Fibroblast of skin of right quadriceps (primary cell): Measurements from ENCODE around the gene AP1G1.
"Not testable (repeated sequence)": the region's sequence is repeated elsewhere in the genome, so short reads cannot be mapped to it uniquely, and the experiment has no call there.

Experiments used
- DNase-seq: peaks from one replicate; pipeline ENCODE4 v3.0.0-alpha.2; 2013

AP1G1 gene

GRCh38 chr16:71808593-71809459, at the start of gene AP1G1:
Gene AP1G1, minus strand, starts transcription at chr16:71808834. Its CDS starts 19,355 bp downstream, at chr16:71789479.
- DNase-seq, result peak; percentile 99

- no peak for DNase-seq
These were observed 47.5 kb upstream of the AP1G1 start for GRCh38 chr16:71855937-71856662.

- no peak for DNase-seq
These were observed 45.8 kb upstream of the AP1G1 start for GRCh38 chr16:71854369-71854948.

DNA sequence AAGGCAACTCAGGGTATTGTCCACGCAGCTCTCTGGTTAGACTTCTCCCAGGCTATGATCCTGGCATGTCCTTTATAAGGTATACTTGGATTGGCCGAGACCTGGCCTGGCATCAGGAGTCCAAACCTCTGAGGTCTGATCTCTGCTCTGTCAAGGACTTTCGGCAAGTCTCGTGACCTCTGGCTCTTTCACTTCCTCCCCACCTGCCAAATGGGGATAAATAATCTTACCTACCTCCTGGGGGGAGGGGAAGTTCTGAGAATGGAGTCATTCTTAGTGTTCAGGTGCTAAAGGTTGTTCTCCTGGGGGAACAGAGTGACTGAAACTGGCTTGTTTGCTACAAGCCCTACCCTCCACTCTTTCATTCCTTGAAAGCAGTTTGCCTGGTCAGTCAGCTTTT, 44.8 kb upstream of the AP1G1 start:
- no peak for DNase-seq

- no peak for DNase-seq
These were observed 43.9 kb upstream of the AP1G1 start for GRCh38 chr16:71852561-71852960.

DNA sequence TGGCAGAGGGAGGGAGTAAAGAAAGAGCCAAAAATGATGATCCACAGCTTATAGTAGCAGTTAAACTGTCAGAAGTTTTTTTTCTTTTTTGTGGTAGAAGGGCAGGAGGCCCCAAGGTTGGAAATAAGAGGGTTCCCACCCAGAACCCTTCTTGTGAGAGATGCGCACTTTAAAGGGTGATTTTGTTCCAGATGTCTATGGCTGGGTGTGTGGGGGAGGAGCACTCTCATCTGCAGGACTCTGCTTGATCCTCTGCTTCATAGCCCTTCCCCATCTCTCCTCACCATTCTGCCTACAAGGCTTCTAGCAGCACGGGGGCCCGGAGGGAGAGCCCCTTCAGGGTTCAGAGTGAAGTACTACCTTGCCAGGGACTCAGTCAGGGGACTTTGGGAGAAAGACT, 43.5 kb upstream of the AP1G1 start:
- DNase-seq, result no peak

GRCh38 chr16:71851746-71852145, 43.1 kb upstream of the AP1G1 start:
- no peak for DNase-seq

DNA sequence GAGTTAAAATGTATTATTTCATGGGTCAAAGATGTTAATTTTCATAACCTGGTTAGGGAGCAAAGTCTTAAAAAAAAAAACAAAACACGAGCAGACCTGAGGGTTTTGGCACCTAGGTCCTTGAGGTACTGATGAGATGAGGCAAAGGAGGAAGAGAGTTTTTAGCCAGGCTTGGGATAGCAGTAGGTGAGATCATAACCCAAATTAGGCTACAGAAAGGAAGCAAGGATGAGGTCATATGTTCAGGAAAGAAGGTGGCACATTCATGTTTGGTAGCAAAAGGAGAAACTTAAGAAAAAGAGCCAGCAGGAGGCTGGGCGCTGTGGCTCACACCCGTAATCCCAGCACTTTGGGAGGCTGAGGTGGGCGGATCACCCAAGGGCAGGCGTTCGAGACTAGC, 40.0 kb upstream of the AP1G1 start:
- DNase-seq, result no peak

DNA sequence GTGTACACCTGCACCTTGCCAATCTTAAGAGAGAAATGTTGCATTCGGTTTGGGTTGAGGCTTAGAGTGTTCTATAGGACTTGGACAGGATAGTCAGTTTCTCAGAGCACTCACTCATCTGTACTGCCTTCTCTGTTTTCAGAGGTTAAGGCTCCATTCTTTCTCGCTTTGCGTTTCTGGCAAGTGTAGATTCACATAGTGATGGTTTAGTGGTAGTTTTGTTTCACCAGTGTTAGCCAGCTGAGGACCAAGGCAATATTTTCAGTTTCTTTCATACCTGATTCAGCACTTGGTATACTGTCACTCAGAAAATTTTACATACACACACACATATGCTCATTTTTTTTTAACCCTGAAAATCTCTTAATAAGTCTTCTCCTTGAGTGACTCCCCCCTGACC, 38.5 kb upstream of the AP1G1 start:
- DNase-seq, result no peak

GRCh38 chr16:71846431-71846830, 37.8 kb upstream of the AP1G1 start:
- DNase-seq, result no peak

DNA sequence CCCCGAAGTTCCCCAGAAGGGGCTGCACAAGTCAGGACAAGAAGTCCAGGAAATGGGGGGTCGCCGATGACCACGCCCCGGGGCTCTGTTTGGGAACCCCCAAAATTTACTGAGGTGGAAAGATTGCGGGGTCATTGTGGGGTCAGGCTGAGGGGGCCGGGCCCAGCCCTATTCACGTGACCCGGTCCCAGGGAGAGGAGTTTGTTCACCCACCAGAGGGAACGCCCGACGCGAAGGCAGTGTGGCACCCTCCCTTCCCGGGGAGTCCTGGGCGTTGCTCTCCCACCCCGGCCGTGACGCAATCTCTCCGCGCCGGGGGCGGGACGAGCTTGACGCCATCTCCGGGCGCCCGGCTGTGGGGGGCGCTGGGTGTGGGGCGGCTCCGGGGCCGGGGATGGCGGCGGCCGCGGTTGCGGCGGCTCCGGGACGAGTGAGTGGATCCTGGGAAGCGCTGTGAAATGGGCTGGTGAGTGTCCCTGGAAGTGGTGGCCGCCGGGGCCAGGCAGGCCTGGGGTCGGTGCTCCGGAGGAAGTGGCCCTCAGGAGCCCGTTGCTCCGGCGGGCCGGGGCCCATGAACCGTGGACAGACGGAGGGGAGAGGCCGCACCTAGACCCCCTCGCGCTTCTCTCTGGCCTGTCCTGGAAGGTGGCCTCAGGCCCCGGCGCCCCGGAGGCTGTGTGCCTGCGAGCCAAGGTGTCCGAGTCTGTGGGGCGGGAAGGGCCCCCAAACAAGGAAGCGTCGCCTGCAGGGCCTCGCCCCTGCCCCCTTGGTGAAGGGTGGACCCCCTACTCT, 37.2 kb upstream of the AP1G1 start, which contains the start of gene ATXN1L:
ATXN1L (plus strand) TSS at position 338 of the 792 bp plus-strand sequence. CDS start 3,765 bp downstream, outside the sequence.
- DNase-seq, result peak; percentile 95

DNA sequence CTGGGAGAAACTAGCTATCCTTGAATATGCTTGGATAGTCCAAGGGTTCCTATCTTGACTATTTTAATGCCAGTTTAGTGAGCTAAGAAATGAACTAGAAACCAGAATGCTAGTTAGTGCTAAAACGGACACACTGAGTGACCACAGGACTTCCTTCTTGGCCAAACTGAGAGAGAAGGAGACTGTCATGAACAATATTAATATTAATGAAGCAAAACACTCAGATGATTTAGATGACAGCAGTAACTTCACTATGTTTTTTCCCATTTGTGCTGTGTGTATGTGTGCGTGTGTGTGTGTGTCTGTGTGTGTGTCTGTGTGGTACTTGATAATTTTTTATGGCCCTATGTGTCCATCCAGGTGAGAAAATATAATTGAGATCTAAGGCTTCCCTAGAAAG, 34.9 kb upstream of the AP1G1 start:
- no peak for DNase-seq

GRCh38 chr16:71840052-71840451, 31.4 kb upstream of the AP1G1 start:
- peak; percentile 66 for DNase-seq

DNA sequence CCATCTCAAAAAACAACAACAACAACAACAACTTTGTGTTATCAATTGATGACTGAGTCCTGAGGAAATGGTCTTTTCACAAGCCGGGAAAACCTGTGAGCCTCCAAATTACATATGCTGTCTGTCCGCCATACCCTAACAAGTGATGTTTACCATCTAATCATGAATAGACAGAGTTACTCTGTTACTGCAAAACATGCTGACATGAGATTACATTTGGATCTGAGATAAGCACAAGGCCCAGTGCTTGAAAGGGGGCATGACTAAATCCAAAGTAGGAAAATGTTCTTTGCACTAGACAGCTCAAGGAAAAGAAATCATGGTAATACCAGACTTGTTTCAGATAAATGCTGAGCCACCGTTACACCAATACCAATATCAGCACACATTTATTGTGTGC, 28.5 kb upstream of the AP1G1 start:
- DNase-seq, result no peak

DNA sequence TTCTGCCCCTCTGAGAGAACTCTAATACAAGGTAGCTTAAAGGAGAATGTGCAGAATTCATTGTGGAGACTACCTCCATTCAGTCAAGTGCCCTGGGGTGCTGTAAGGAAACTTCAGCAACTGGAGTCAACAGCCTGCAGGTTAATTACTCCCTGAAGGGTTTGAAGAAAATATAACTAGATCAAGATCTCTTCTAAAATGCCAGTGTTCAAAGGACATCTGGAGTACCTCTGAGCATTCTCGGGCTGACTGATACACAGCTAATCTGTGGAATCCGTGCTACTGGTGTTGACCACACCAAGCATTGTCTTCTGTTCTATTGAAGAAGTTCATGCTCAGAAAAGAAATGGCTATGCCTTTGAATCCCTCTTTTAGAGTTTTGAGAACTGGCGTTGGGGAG, 25.7 kb upstream of the AP1G1 start:
- DNase-seq, result no peak

- not testable (repeated sequence) for DNase-seq
These were observed 23.5 kb upstream of the AP1G1 start for GRCh38 chr16:71832112-71832511.

DNA sequence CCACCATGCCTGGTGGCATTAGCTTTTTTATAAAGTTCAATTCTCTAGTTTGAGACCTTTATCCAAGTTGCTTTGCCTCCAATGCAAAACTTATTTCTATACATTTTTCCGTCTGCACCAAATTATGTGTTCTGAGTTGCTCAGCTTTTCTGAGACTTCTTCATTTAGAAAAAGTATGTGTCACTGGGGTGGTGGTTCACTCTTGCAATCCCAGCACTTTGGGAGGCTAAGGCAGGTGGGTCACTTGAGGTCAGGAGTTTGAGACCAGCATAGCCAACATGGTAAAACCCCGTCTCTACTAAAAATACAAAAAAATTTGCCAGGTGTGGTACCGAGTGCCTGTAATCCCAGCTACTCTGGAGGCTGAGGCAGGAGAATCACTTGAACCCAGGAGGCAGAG, 23.1 kb upstream of the AP1G1 start:
- DNase-seq, result not testable (repeated sequence)

DNA sequence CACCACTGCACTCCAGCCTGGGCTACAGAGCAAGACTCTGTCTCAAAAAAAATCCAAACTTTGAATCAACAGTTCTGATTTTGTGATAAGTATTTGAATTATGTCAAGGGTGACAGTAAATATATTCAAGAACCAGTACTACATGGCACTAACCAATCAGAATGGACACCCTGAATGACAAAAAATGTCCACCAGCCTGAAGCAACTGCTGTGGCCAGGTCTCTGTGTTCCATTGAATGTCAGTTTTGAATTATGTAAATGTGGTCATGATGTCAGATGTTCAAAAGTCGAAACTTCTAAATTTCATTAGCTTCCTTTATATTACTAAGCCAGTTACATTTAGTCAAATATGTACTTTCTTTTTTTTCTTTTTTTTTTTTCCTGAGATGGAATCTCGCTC, 21.7 kb upstream of the AP1G1 start:
- no peak for DNase-seq

DNA sequence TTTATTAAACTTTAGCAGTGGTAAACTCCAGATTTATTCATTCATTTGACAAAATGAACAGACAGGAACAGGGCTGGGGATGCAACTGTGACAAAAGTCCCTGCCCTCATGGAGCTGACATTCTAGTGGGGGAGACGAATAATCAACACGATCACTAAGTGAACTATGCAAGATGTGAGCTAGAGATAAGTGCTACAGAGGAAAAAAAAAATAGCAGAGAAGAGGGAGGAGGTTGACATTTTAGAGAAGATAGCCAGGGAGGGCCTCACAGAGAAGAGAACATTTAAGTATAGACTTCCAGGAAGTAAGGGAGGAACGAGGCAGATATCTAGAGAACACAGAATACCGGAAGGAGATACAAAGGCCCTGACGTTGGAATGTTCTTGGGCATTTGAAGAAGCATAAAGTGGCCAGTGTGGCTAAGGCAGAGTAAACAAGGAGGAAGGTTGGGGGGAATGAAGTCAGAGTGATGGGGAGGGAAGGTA, 17.9 kb upstream of the AP1G1 start:
- no peak for DNase-seq

GRCh38 chr16:71817155-71817500, 8.5 kb upstream of the AP1G1 start:
- not testable (repeated sequence) for DNase-seq

- peak; percentile 5 for DNase-seq
These were observed 2.7 kb upstream of the AP1G1 start for GRCh38 chr16:71811261-71811803.

GRCh38 chr16:71810155-71810530, 1.5 kb upstream of the AP1G1 start:
- DNase-seq, result not testable (repeated sequence)
